ENCODE data around the gene PITPNM3. TPM values are rescaled to one million over a fixed set of nuclear protein-coding genes. Genes with fewer than 3 reads are reported as not detected.
A peak's percentile ranks its signal among the peaks of the same experiment; 100 is the strongest.

The PITPNM3 gene
- 10 to 100 TPM in 1 of 4 donors, 1 to 10 TPM in 3; 4.0 to 10.9 (median 5.6) TPM for total RNA-seq

DNA sequence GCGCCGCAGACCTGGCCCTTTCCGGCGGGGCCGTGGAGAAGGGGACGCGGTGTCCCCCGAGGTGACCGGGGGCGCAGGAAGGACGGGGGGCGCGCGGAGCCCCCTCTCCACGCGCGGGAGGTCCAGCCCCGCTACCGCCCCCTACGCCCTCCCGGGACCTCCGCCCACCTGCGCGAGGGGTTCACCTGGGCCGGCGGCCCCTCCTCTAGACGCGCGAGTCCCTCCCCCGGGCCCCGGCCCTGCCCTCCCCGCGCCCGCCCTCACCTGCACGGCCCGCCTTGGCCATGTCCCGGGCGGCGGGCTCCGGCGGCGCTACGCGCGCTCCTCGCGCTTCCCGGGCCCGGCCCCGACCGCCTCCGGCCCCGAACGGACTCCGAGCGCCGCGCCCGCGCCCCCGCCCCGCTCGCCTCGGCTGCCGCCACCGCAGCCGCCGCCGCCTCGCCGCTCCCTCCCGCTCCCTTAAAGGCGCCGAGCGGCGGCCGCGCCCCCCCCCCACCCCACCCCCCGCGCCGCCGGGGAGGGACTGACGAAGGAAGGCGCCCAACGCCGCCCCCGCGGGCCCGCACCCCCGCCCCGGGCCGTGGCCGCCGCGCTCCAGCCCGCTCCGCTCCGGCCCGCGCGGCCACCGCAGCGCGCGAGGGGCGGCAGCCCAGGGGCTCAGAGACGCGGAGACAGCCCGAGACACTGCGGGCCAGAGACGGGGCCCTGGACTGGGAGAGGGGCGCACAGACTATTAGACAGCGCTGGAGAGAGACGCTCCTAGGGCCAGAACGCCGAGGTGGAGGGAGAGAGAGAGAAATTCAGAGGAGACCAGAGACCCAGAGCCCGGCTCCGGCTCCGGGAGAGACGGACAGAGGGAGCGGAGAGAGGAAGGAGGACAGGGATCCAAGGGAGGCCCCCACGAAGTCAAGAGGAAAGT lies at the start of gene PITPNM3:
TSS of gene PITPNM3 (minus strand) at position 435 of the 919 bp plus-strand sequence. CDS start at position 286, 149 bp downstream.
- Histone ChIP-seq H3K9me3 (no peaks in the 10 kb centered on the region), H3K4me1 (peaks cover 24 to 27% of the 10 kb centered on the region in 2 donors), H3K36me3 (no peaks in the 10 kb centered on the region), H3K4me3 (replicated peaks in 1 of 3) (peak within 1 kb of the TSS; percentile 35 to 54 (median 46)), H3K27me3 (no peaks in the 10 kb centered on the region), H3K27ac (peak within 1 kb of the TSS in 1 of 3 donors; percentile 49)
- peak; percentile 58 for DNase-seq
- 4 to 18% methylated on average over 10 to 32 of the region's 122 CpGs for WGBS, 2 donors
- TF ChIP-seq, protein P1, sequence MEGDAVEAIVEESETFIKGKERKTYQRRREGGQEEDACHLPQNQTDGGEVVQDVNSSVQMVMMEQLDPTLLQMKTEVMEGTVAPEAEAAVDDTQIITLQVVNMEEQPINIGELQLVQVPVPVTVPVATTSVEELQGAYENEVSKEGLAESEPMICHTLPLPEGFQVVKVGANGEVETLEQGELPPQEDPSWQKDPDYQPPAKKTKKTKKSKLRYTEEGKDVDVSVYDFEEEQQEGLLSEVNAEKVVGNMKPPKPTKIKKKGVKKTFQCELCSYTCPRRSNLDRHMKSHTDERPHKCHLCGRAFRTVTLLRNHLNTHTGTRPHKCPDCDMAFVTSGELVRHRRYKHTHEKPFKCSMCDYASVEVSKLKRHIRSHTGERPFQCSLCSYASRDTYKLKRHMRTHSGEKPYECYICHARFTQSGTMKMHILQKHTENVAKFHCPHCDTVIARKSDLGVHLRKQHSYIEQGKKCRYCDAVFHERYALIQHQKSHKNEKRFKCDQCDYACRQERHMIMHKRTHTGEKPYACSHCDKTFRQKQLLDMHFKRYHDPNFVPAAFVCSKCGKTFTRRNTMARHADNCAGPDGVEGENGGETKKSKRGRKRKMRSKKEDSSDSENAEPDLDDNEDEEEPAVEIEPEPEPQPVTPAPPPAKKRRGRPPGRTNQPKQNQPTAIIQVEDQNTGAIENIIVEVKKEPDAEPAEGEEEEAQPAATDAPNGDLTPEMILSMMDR (IDR thresholded peaks at IDR 0.05) = no peak
- no peak for TF ChIP-seq POLR2A (IDR thresholded peaks at IDR 0.05)
- intact Hi-C loops (cut with DNase I) = loop anchor here (5.0 kb wide), 1 partner anchor 84 kb away; no protein-coding TSS in a partner anchor

DNA sequence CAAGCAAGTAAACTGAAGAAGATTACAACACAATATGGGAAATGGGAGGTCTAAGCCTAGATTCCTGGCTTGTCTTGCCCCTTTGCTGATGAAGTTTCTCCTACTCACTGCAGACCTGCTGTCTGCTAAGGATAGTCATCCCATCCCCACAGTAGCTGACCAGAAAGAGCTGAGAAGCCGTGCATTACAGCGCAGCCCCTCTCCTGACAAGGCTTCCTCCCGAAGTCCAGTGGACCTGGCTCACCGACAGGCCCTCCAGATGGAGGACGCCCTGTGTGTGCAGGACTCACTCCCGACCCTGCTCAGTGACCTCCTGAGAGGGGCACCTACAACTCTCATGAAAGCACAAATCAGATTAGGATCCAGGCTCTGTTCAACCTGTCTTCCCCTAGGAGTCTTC lies 48.8 kb upstream of the PITPNM3 start:
- WGBS, 2 donors = 95 to 97% methylated on average over 6 of the region's 6 CpGs
- Histone ChIP-seq H3K36me3 (peaks cover 38 to 51% of the 10 kb centered on the region in 2 donors), H3K27me3 (no peaks in the 10 kb centered on the region), H3K27ac (no peak overlapping the region), H3K4me1 (peaks cover 2 to 3% of the 10 kb centered on the region in 2 donors), H3K9me3 (no peaks in the 10 kb centered on the region), H3K4me3 (replicated peaks in 1 of 3) (no peak overlapping the region)
- no peak for TF ChIP-seq POLR2A (IDR thresholded peaks at IDR 0.05)
- TF ChIP-seq, protein P1 (IDR thresholded peaks at IDR 0.05) = no peak
- intact Hi-C loops (cut with DNase I) = no loop called here
- DNase-seq = no peak

DNA sequence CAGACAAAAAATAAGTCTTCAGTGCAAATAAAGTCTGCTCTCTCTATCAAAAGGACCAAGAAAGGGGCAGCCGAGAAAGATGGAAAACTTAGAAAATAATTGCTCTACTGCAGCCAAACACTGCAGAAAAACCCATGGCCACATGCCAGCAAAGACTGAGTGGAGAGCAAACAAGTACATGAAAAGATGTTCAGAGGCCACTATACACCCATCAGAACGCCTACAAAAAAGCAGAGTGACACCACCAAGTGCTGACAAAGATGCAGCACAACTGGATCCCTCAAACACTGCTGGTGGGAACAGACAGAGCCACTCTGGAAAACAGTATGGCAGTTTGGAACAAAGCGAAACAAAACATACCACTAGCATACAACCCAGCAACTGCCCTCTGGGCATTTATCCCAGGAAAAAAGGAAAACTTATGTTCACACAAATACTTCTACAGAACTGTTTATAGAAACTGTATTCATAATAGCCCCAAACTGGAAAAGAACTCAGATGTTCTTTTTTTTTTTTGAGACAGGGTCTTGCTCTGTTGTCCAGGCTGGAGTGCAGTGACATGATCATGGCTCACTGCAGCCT lies 47.5 kb upstream of the PITPNM3 start:
- peak; percentile 8 to 11 for DNase-seq
- no peak overlapping the region for H3K27ac ChIP-seq

GRCh38 chr17:6602141-6602540 lies 45.8 kb upstream of the PITPNM3 start:
- peaks cover 16 to 22% of the 10 kb centered on the region in 2 donors for H3K36me3 ChIP-seq
- H3K4me1 ChIP-seq = peaks cover 7 to 19% of the 10 kb centered on the region in 2 donors
- H3K27ac ChIP-seq = no peak overlapping the region
- no peaks in the 10 kb centered on the region for H3K27me3 ChIP-seq
- H3K9me3 ChIP-seq = no peaks in the 10 kb centered on the region
- no peak for TF ChIP-seq POLR2A (IDR thresholded peaks at IDR 0.05)
- TF ChIP-seq, protein P1 (IDR thresholded peaks at IDR 0.05) = no peak
- intact Hi-C loops (cut with DNase I) = no loop called here
- 97% methylated on average over 2 of the region's 2 CpGs for WGBS, 2 donors
- no peak for DNase-seq
- no peak overlapping the region for H3K4me3 ChIP-seq (replicated peaks in 1 of 3)

More for the DNA sequence above, 47.5 kb upstream of the PITPNM3 start:
- intact Hi-C loops (cut with DNase I) = no loop called here
- peaks cover 7 to 17% of the 10 kb centered on the region in 2 donors for H3K4me1 ChIP-seq
- 67 to 73% methylated on average over 3 of the region's 3 CpGs for WGBS, 2 donors
- no peak overlapping the region for H3K4me3 ChIP-seq (replicated peaks in 1 of 3)
- no peaks in the 10 kb centered on the region for H3K9me3 ChIP-seq
- TF ChIP-seq, protein P1 (IDR thresholded peaks at IDR 0.05) = no peak
- no peak for TF ChIP-seq POLR2A (IDR thresholded peaks at IDR 0.05)
- no peaks in the 10 kb centered on the region for H3K27me3 ChIP-seq
- H3K36me3 ChIP-seq = peaks cover 26 to 38% of the 10 kb centered on the region in 2 donors
